GM12878 (cell line): ENCODE results near the gene SIN3A. TPM values are rescaled to one million over a fixed set of nuclear protein-coding genes. Genes with fewer than 3 reads are reported as not detected.

Experiments used
- ATAC-seq: fragments of 200-7000 bp; cut with Tn5 transposase; 3 replicates; pipeline ENCODE4 v1.9.1; 2020; ENCODE audit warnings: mild to moderate bottlenecking, moderate library complexity
- BruUV-seq: library from RNA; stranded (reverse); fragments of 400-500 nt; replicated peaks from 2 replicates; lab custom pipeline; 2021; lab: Mats Ljungman, UMichigan
- CTCF ChIA-PET: fragments of 300-600 bp; sonication (Branson Sonifier 250); formaldehyde crosslinking; extraction: SDS; loops from one replicate; lab custom pipeline; 2021; ENCODE audit warnings: inconsistent platforms; lab: Yijun Ruan, JAX
- POLR2A ChIA-PET: fragments of 350-600 bp; formaldehyde crosslinking; extraction: SDS; loops from one replicate; lab custom pipeline; 2021; ENCODE audit warnings: inconsistent platforms; lab: Charles Lee
- RAD21 ChIA-PET: fragments of 300-600 bp; sonication (Branson Sonifier 250); formaldehyde crosslinking; loops from one replicate; lab custom pipeline; 2023; ENCODE audit warnings: antibody characterized with exemption; ENCODE audit not compliant: unreplicated experiment; lab: Charles Lee
- SMC1A ChIA-PET: fragments of 300-600 bp; sonication (Branson Sonifier 250); formaldehyde crosslinking; loops from one replicate; lab custom pipeline; 2023; ENCODE audit not compliant: unreplicated experiment, uncharacterized antibody; lab: Charles Lee
- DNase-seq: peaks from one replicate; pipeline ENCODE4 v3.0.0-alpha.2; 2011; ENCODE audit warnings: low read depth, low spot score
- FAIRE-seq: peaks from 3 replicates; lab custom pipeline; 2011; peaks lifted over from hg19 to GRCh38; lab: Jason Lieb, UNC
- H2AFZ ChIP-seq: 2 replicates; pipeline ENCODE4 v1.6.0; 2011; ENCODE audit warnings: low read depth, low read length, control low read depth; ENCODE audit not compliant: control insufficient read depth
- H3K27ac ChIP-seq: 2 replicates; pipeline ENCODE4 v1.5.1; 2011; ENCODE audit warnings: control low read depth; ENCODE audit not compliant: control insufficient read depth, insufficient read depth
- H3K27me3 ChIP-seq, 2 experiments: replicated peaks in 1 of 2; 2 replicates each; pipeline versions ENCODE4 v1.6.0 to v1.6.1; 2011; ENCODE audit warnings: low read length in 1 of 2; ENCODE audit not compliant: control insufficient read depth in 2 of 2, insufficient read depth in 2 of 2
- H3K36me3 ChIP-seq, 2 experiments: 2 replicates each; pipeline ENCODE4 v1.5.1; 2011; ENCODE audit warnings: low read length in 1 of 2; ENCODE audit not compliant: control insufficient read depth in 2 of 2, insufficient read depth in 2 of 2
- H3K4me1 ChIP-seq: 2 replicates; pipeline ENCODE4 v1.6.1; 2011; ENCODE audit warnings: mild to moderate bottlenecking, low read length, moderate library complexity, mixed read lengths; ENCODE audit not compliant: control insufficient read depth, insufficient read depth
- H3K4me2 ChIP-seq: 2 replicates; pipeline ENCODE4 v1.6.0; 2011; ENCODE audit warnings: control low read depth; ENCODE audit not compliant: control insufficient read depth, insufficient read depth
- H3K4me3 ChIP-seq: fragments of 200-600 bp; sonication (generic); 2 replicates; pipeline ENCODE4 v1.5.1; 2016
- H3K79me2 ChIP-seq: 2 replicates; pipeline ENCODE4 v1.6.0; 2011; ENCODE audit warnings: low read length; ENCODE audit not compliant: control insufficient read depth, insufficient read depth
- H3K9ac ChIP-seq: 2 replicates; pipeline ENCODE4 v1.8.0; 2011; ENCODE audit warnings: low read length, control low read depth, mixed read lengths; ENCODE audit not compliant: control insufficient read depth, insufficient read depth
- H3K9me3 ChIP-seq: replicated peaks from 3 replicates; pipeline ENCODE4 v1.5.1; 2011; ENCODE audit warnings: mild to moderate bottlenecking, low read length; ENCODE audit not compliant: control insufficient read depth, insufficient read depth
- H4K20me1 ChIP-seq: 2 replicates; pipeline ENCODE4 v1.6.0; 2011; ENCODE audit not compliant: control insufficient read depth, insufficient read depth
- CEBPB ChIP-seq, 2 experiments: fragments of 150-350 bp in 1 of 2; IDR thresholded peaks; 2 replicates each; pipeline ENCODE4 v1.6.1; 2012 to 2014; ENCODE audit warnings: low read depth in 2 of 2, low read length in 2 of 2, borderline replicate concordance in 1 of 2, inconsistent platforms in 1 of 2
- CHD1 ChIP-seq: IDR thresholded peaks from 2 replicates; pipeline ENCODE4 v1.6.1; 2012; ENCODE audit warnings: low read depth, low read length, improper control_type of control experiment
- IKZF1 ChIP-seq: fragments of 450-650 bp; conservative IDR thresholded peaks from 2 replicates; pipeline ENCODE4 v1.6.1; 2017; ENCODE audit warnings: antibody characterized with exemption, mild to moderate bottlenecking
- KDM1A ChIP-seq: fragments of 200-600 bp; sonication (generic); IDR thresholded peaks from 2 replicates; pipeline ENCODE4 v1.6.1; 2016; ENCODE audit warnings: borderline replicate concordance
- MXI1 ChIP-seq: fragments of 150-350 bp; IDR thresholded peaks from 2 replicates; pipeline ENCODE4 v1.6.1; 2011; ENCODE audit warnings: low read depth, mild to moderate bottlenecking, inconsistent platforms, low read length, improper control_type of control experiment
- NR2F1 ChIP-seq: fragments of 450-650 bp; conservative IDR thresholded peaks from 2 replicates; pipeline ENCODE4 v1.6.1; 2017; ENCODE audit warnings: mild to moderate bottlenecking
- POLR2A ChIP-seq: IDR thresholded peaks from 2 replicates; pipeline ENCODE4 v1.6.1; 2011; ENCODE audit warnings: low read depth, mild to moderate bottlenecking, low read length
- SP1 ChIP-seq: IDR thresholded peaks from one replicate; pipeline ENCODE4 v1.6.1; 2011; ENCODE audit warnings: low read depth, low read length
- TAF1 ChIP-seq: IDR thresholded peaks from 2 replicates; pipeline ENCODE4 v1.6.1; 2011; ENCODE audit warnings: mild to moderate bottlenecking, low read depth, low read length, borderline replicate concordance
- WRNIP1 ChIP-seq: IDR thresholded peaks from 2 replicates; pipeline ENCODE4 v1.6.1; 2011; ENCODE audit warnings: low read depth, low read length, improper control_type of control experiment, borderline replicate concordance
- YY1 ChIP-seq: IDR thresholded peaks from 2 replicates; pipeline ENCODE4 v1.6.1; 2011; ENCODE audit warnings: low read depth, mild to moderate bottlenecking, low read length
- ZSCAN29 ChIP-seq: fragments of 450-650 bp; IDR thresholded peaks from 2 replicates; pipeline ENCODE4 v1.6.1; 2017; ENCODE audit warnings: mild to moderate bottlenecking, moderate library complexity
- WGBS: methylation state at CpG from one replicate; pipeline ENCODE4 v1.1.6; 2016; ENCODE audit warnings: low lambda C conversion rate; ENCODE audit not compliant: insufficient replicate concordance, insufficient coverage; ENCODE audit errors: missing lambda C conversion rate; 5-methylcytosine and 5-hydroxymethylcytosine counted together
- in situ Hi-C: fragments of 300-500 bp; cut with MboI; formaldehyde crosslinking; loops from 9 replicates; pipeline ENCODE4 v1.14.3; 2018; ENCODE audit warnings: mixed read lengths
- intact Hi-C: fragments of 100-400 bp; cut with micrococcal nuclease; formaldehyde crosslinking; loops from one replicate; pipeline ENCODE4 v1.14.2; 2022; ENCODE audit not compliant: unreplicated experiment
- polyA plus RNA-seq, 11 experiments: library from polyadenylated mRNA; depleted of rRNA in 4 of 11; unstranded in 6 of 11; stranded (reverse) in 5 of 11; fragments of >200 nt; fragmentation: Nextera tagmentation in 4 of 11; fragmentation: Illumina TruSeq in 1 of 11; extraction: Ambion mirVana in 4 of 11; extraction: Trizol in 1 of 11; gene quantifications; 1 replicate in 1 of 11; 2 replicates in 10 of 11; pipeline versions ENCODE4 v1.2.1 to v1.2.3, GENCODE V29; 2011 to 2016; ENCODE audit warnings: inconsistent platforms in 2 of 11, missing spikeins in 2 of 11, low read depth in 1 of 11
- total RNA-seq, 4 experiments: library from RNA; depleted of rRNA in 3 of 4; stranded (reverse); fragments of >200 nt in 3 of 4; fragmentation: Illumina TruSeq in 1 of 4; extraction: Trizol in 1 of 4; gene quantifications; 2 replicates each; pipeline versions ENCODE4 v1.2.1 to v1.2.3, GENCODE V29; 2013 to 2021
- TF ChIP-seq, protein P1 (sequence below), 3 experiments: IDR thresholded peaks in 2 of 3; conservative IDR thresholded peaks in 1 of 3; 2 replicates each; pipeline ENCODE4 v1.5.1; 2011; ENCODE audit warnings: low read depth in 3 of 3, low read length in 3 of 3, mild to moderate bottlenecking in 3 of 3, control low read depth in 2 of 3, moderate library complexity in 2 of 3, inconsistent platforms in 1 of 3, mixed read lengths in 1 of 3; ENCODE audit not compliant: control insufficient read depth in 2 of 3, insufficient read depth in 1 of 3; ENCODE audit errors: extremely low read depth in 1 of 3
- TF ChIP-seq, protein P2 (sequence below): IDR thresholded peaks from 2 replicates; pipeline ENCODE4 v1.6.1; 2012; ENCODE audit warnings: low read length, inconsistent platforms
- TF ChIP-seq, protein P3 (sequence below): fragments of 450-650 bp; IDR thresholded peaks from 2 replicates; pipeline ENCODE4 v1.6.1; 2017; ENCODE audit warnings: mild to moderate bottlenecking, moderate library complexity

The SIN3A gene
- total and polyA plus RNA-seq, 10 of the 15 experiments (the other 5 are each of a cell fraction or from before 2014, with no cell fraction given) = 6.4 to 62.2 (median 29.2) TPM

DNA sequence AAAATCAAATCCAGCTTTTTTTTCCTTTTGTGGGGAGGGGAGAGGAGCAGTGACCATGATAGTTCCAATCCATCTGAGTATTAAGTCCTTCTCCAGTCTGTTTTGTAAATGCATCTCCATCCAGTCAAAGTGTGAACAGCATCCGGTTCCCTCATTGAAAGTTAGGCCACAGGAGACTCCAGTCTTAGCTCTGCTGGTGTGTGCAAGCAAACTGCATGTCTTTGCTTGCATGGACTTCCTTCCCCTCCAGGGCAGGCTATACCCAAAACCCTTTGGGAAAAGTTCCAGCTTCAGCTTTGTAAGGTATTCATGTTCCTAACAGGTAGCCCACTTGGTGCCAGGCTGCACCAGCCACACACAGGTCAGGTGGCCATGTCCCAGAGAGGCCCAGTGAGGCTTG is 80.0 kb downstream of the SIN3A start:
- ATAC-seq = no peak
- FAIRE-seq = no peak
- peaks cover 6% of the 10 kb centered on the region for H3K4me1 ChIP-seq
- ChIA-PET CTCF (interaction anchor here (0.6 to 4.9 kb wide), 2 partner anchors 162 to 269 kb away, joined by 3 to 86 read pairs; partner anchors contain the start of gene IMP3), RAD21 (no interaction called here), SMC1A (interaction anchor here (1.1 to 1.6 kb wide), 3 partner anchors 9 to 32 kb away, joined by 3 to 7 read pairs (median 6); no protein-coding TSS in a partner anchor), POLR2A (interaction anchor here (0.7 to 1.6 kb wide), 3 partner anchors 9 to 80 kb away, joined by 3 to 7 read pairs (median 3); partner anchors contain the start of gene SIN3A)
- H4K20me1 ChIP-seq = no peaks in the 10 kb centered on the region
- peaks cover 8% of the 10 kb centered on the region for H3K79me2 ChIP-seq
- intact Hi-C loops (no loop called here), in situ Hi-C loops (no loop called here)
- H3K9ac ChIP-seq = no peak overlapping the region
- WGBS = 100% methylated on average over 1 of the region's 1 CpG
- no peak overlapping the region for H3K4me2 ChIP-seq
- peaks cover 11 to 32% of the 10 kb centered on the region in 2 experiments for H3K36me3 ChIP-seq
- no peak overlapping the region for H2AFZ ChIP-seq
- H3K9me3 ChIP-seq = no peaks in the 10 kb centered on the region
- no TSS peak for BruUV-seq
- TF ChIP-seq NR2F1 (no peak), WRNIP1 (no peak), IKZF1 (no peak), SP1 (no peak), KDM1A (no peak), ZSCAN29 (no peak), MXI1 (no peak), POLR2A (no peak), YY1 (no peak), CHD1 (no peak), CEBPB (IDR thresholded peaks at IDR 0.05; ENCODE audit: borderline replicate concordance in 1 of 2, low read depth in 2 of 2, low read length in 2 of 2) (no peak), TAF1 (no peak)
- TF ChIP-seq, protein P1, sequence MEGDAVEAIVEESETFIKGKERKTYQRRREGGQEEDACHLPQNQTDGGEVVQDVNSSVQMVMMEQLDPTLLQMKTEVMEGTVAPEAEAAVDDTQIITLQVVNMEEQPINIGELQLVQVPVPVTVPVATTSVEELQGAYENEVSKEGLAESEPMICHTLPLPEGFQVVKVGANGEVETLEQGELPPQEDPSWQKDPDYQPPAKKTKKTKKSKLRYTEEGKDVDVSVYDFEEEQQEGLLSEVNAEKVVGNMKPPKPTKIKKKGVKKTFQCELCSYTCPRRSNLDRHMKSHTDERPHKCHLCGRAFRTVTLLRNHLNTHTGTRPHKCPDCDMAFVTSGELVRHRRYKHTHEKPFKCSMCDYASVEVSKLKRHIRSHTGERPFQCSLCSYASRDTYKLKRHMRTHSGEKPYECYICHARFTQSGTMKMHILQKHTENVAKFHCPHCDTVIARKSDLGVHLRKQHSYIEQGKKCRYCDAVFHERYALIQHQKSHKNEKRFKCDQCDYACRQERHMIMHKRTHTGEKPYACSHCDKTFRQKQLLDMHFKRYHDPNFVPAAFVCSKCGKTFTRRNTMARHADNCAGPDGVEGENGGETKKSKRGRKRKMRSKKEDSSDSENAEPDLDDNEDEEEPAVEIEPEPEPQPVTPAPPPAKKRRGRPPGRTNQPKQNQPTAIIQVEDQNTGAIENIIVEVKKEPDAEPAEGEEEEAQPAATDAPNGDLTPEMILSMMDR (IDR thresholded peaks at IDR 0.05 in 2 of 3, conservative IDR thresholded peaks at IDR 0.05 in 1 of 3; ENCODE audit: control insufficient read depth in 2 of 3, extremely low read depth in 1 of 3, insufficient read depth in 1 of 3, low read depth in 3 of 3, low read length in 3 of 3) = no peak
- TF ChIP-seq, protein P2, sequence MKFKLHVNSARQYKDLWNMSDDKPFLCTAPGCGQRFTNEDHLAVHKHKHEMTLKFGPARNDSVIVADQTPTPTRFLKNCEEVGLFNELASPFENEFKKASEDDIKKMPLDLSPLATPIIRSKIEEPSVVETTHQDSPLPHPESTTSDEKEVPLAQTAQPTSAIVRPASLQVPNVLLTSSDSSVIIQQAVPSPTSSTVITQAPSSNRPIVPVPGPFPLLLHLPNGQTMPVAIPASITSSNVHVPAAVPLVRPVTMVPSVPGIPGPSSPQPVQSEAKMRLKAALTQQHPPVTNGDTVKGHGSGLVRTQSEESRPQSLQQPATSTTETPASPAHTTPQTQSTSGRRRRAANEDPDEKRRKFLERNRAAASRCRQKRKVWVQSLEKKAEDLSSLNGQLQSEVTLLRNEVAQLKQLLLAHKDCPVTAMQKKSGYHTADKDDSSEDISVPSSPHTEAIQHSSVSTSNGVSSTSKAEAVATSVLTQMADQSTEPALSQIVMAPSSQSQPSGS = no peak
- TF ChIP-seq, protein P3, sequence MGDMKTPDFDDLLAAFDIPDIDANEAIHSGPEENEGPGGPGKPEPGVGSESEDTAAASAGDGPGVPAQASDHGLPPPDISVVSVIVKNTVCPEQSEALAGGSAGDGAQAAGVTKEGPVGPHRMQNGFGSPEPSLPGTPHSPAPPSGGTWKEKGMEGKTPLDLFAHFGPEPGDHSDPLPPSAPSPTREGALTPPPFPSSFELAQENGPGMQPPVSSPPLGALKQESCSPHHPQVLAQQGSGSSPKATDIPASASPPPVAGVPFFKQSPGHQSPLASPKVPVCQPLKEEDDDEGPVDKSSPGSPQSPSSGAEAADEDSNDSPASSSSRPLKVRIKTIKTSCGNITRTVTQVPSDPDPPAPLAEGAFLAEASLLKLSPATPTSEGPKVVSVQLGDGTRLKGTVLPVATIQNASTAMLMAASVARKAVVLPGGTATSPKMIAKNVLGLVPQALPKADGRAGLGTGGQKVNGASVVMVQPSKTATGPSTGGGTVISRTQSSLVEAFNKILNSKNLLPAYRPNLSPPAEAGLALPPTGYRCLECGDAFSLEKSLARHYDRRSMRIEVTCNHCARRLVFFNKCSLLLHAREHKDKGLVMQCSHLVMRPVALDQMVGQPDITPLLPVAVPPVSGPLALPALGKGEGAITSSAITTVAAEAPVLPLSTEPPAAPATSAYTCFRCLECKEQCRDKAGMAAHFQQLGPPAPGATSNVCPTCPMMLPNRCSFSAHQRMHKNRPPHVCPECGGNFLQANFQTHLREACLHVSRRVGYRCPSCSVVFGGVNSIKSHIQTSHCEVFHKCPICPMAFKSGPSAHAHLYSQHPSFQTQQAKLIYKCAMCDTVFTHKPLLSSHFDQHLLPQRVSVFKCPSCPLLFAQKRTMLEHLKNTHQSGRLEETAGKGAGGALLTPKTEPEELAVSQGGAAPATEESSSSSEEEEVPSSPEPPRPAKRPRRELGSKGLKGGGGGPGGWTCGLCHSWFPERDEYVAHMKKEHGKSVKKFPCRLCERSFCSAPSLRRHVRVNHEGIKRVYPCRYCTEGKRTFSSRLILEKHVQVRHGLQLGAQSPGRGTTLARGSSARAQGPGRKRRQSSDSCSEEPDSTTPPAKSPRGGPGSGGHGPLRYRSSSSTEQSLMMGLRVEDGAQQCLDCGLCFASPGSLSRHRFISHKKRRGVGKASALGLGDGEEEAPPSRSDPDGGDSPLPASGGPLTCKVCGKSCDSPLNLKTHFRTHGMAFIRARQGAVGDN = no peak
- no peaks in the 10 kb centered on the region for H3K27me3 ChIP-seq
- no peak overlapping the region for H3K27ac ChIP-seq
- DNase-seq = no peak
- no peak overlapping the region for H3K4me3 ChIP-seq
